Common myeloid progenitor, CD34-positive (primary cell): ENCODE measurements around the gene ATE1.

Experiments used
- CTCF ChIA-PET: fragments of 350-600 bp; sonication (Branson Sonifier 250); formaldehyde crosslinking; loops from one replicate; lab custom pipeline; 2021; ENCODE audit warnings: antibody characterized with exemption; lab: Charles Lee
- POLR2A ChIA-PET: fragments of 350-600 bp; sonication (Branson Sonifier 250); formaldehyde crosslinking; loops from one replicate; lab custom pipeline; 2021; ENCODE audit warnings: antibody characterized with exemption; lab: Charles Lee
- DNase-seq, 3 donors: peaks; one replicate each; pipeline versions ENCODE4 v3.0.0 to v3.0.0-alpha.2; 2013
- H3K27ac ChIP-seq, 2 experiments: 1 replicate in 1 of 2; 2 replicates in 1 of 2; pipeline ENCODE4 v1.7.0; 2013; ENCODE audit warnings: inconsistent platforms in 2 of 2, low read length in 2 of 2, mild to moderate bottlenecking in 2 of 2, low read depth in 1 of 2, moderate library complexity in 1 of 2; ENCODE audit not compliant: severe bottlenecking in 2 of 2, insufficient read depth in 1 of 2, poor library complexity in 1 of 2
- H3K27me3 ChIP-seq, 5 experiments: replicated peaks in 2 of 5; 1 replicate in 3 of 5; 2 replicates in 2 of 5; pipeline versions ENCODE4 v1.6.1 to v1.7.0; 2013; ENCODE audit warnings: low read length in 4 of 5, mild to moderate bottlenecking in 2 of 5, moderate library complexity in 2 of 5, inconsistent platforms in 1 of 5; ENCODE audit not compliant: insufficient read depth in 5 of 5, control insufficient read depth in 4 of 5
- H3K36me3 ChIP-seq, 4 experiments: 1 replicate in 2 of 4; 2 replicates in 2 of 4; pipeline versions ENCODE4 v1.6.1 to v1.7.0; 2013; ENCODE audit warnings: low read length in 3 of 4, control low read depth in 1 of 4, mild to moderate bottlenecking in 1 of 4; ENCODE audit not compliant: control insufficient read depth in 4 of 4, insufficient read depth in 4 of 4
- H3K4me1 ChIP-seq, 4 experiments: 1 replicate in 3 of 4; 2 replicates in 1 of 4; pipeline versions ENCODE4 v1.6.1 to v1.7.1; 2013; ENCODE audit warnings: low read length in 3 of 4, mild to moderate bottlenecking in 3 of 4, control low read depth in 1 of 4, inconsistent platforms in 1 of 4, moderate library complexity in 1 of 4; ENCODE audit not compliant: control insufficient read depth in 4 of 4, insufficient read depth in 4 of 4; ENCODE audit errors: control extremely low read depth in 1 of 4
- H3K4me3 ChIP-seq, 7 experiments: 1 replicate in 4 of 7; 2 replicates in 3 of 7; pipeline versions ENCODE4 v1.5.1 to v1.7.0; 2013; ENCODE audit warnings: mild to moderate bottlenecking in 7 of 7, low read length in 6 of 7, moderate library complexity in 6 of 7, inconsistent platforms in 2 of 7, low read depth in 2 of 7, control low read depth in 1 of 7; ENCODE audit not compliant: insufficient read depth in 4 of 7, control insufficient read depth in 1 of 7; ENCODE audit errors: extremely low read depth in 1 of 7
- H3K9me3 ChIP-seq, 5 experiments: 1 replicate in 4 of 5; 2 replicates in 1 of 5; pipeline versions ENCODE4 v1.6.1 to v1.7.1; 2013; ENCODE audit warnings: low read length in 4 of 5, mild to moderate bottlenecking in 2 of 5, inconsistent platforms in 1 of 5, low read depth in 1 of 5, moderate library complexity in 1 of 5; ENCODE audit not compliant: control insufficient read depth in 4 of 5, insufficient read depth in 2 of 5; ENCODE audit errors: control extremely low read depth in 1 of 5
- WGBS: methylation state at CpG from one replicate; pipeline ENCODE4 v1.1.5; 2013; ENCODE audit not compliant: insufficient coverage; 5-methylcytosine and 5-hydroxymethylcytosine counted together

The ATE1 gene

GRCh38 chr10:121816197-121816596 is 111.6 kb downstream of the ATE1 start:
- Histone ChIP-seq H3K9me3 (no peaks in the 10 kb centered on the region), H3K27me3 (no peaks in the 10 kb centered on the region), H3K4me3 (no peak overlapping the region), H3K4me1 (no peaks in the 10 kb centered on the region), H3K27ac (no peak overlapping the region), H3K36me3 (peaks cover 0 to 3% (median 1%) of the 10 kb centered on the region in 4 experiments)
- ChIA-PET CTCF (interaction anchor here (0.9 kb wide), 1 partner anchor 17 kb away, joined by 3 read pairs; no protein-coding TSS in a partner anchor), POLR2A (no interaction called here)
- DNase-seq = no peak
- WGBS = no CpG with 5 or more reads among the region's 1 CpG

DNA sequence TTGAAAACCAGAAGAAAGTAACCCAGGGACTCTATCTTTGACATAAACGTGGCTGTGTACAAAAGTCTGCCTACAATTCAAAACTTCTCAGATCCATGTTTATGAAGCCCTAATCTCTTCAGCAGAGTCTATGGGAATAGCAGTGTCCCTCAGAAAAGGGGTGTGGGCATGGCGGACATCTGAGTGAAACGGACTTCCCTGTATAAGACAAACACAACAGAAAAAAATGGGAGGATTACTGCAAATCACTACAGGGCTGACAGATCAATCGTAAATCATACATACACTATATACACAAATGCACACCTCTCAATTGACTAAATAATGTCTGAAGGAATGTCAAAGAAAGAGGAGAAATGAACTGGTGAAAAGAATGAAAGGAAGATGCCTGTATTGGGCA is 114.0 kb downstream of the ATE1 start:
- H3K4me1 ChIP-seq = no peaks in the 10 kb centered on the region
- no peaks in the 10 kb centered on the region for H3K27me3 ChIP-seq
- ChIA-PET POLR2A (no interaction called here), CTCF (interaction anchor here (0.7 to 1.4 kb wide), 3 partner anchors 9 to 74 kb away, joined by 3 to 4 read pairs (median 3); no protein-coding TSS in a partner anchor)
- H3K27ac ChIP-seq = no peak overlapping the region
- H3K9me3 ChIP-seq = no peaks in the 10 kb centered on the region
- peaks cover 0 to 3% (median 1%) of the 10 kb centered on the region in 4 experiments for H3K36me3 ChIP-seq
- H3K4me3 ChIP-seq = no peak overlapping the region
- no CpG with 5 or more reads among the region's 4 CpGs for WGBS
- DNase-seq = no peak

GRCh38 chr10:121813211-121813815 is 114.5 kb downstream of the ATE1 start:
- DNase-seq = no peak
- CTCF ChIA-PET = interaction anchor here (1.1 to 1.4 kb wide), 2 partner anchors 9 to 11 kb away, joined by 3 to 4 read pairs; no protein-coding TSS in a partner anchor
- Histone ChIP-seq H3K9me3 (no peaks in the 10 kb centered on the region), H3K27ac (no peak overlapping the region), H3K4me3 (no peak overlapping the region), H3K27me3 (no peaks in the 10 kb centered on the region), H3K36me3 (peaks cover 0 to 3% (median 1%) of the 10 kb centered on the region in 4 experiments), H3K4me1 (no peaks in the 10 kb centered on the region)
- POLR2A ChIA-PET = no interaction called here
- WGBS = 100% methylated on average over 1 of the region's 1 CpG

GRCh38 chr10:121812031-121812430 is 115.8 kb downstream of the ATE1 start:
- H3K27ac ChIP-seq = no peak overlapping the region
- H3K27me3 ChIP-seq = no peaks in the 10 kb centered on the region
- no peaks in the 10 kb centered on the region for H3K4me1 ChIP-seq
- ChIA-PET CTCF (interaction anchor here (0.6 kb wide), 1 partner anchor 22 kb away, joined by 3 read pairs; no protein-coding TSS in a partner anchor), POLR2A (no interaction called here)
- H3K9me3 ChIP-seq = no peaks in the 10 kb centered on the region
- peaks cover 0 to 3% (median 1%) of the 10 kb centered on the region in 4 experiments for H3K36me3 ChIP-seq
- no peak overlapping the region for H3K4me3 ChIP-seq
- no peak for DNase-seq
- 100% methylated on average over 2 of the region's 4 CpGs for WGBS

GRCh38 chr10:121811386-121811785 is 116.4 kb downstream of the ATE1 start:
- ChIA-PET POLR2A (no interaction called here), CTCF (no interaction called here)
- H3K4me3 ChIP-seq = no peak overlapping the region
- no peaks in the 10 kb centered on the region for H3K9me3 ChIP-seq
- whole genome bisulfite sequencing = no CpG with 5 or more reads among the region's 2 CpGs
- H3K36me3 ChIP-seq = peaks cover 0 to 2% (median 1%) of the 10 kb centered on the region in 4 experiments
- H3K27ac ChIP-seq = no peak overlapping the region
- no peaks in the 10 kb centered on the region for H3K4me1 ChIP-seq
- H3K27me3 ChIP-seq = no peaks in the 10 kb centered on the region
- no peak for DNase-seq

DNA sequence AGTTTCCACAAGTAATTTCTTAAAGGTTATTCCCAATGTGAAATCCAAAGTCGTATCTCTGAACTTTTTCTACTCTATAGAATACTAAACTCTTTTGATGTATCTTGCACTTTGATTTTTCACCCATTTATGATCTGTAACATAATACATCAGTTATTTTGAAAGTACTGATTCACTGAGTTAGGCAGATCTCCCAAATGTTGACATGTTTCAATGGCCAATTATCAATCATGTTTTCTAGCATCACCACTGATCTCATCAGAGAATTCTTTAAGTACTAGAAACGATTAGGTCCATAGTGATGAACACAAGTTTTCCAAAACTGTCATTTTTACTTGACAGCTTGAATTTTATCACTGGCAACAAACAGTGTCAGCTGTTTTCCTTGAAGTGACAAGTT is 119.0 kb downstream of the ATE1 start:
- peaks cover 0 to 2% (median 0%) of the 10 kb centered on the region in 4 experiments for H3K36me3 ChIP-seq
- CTCF ChIA-PET = interaction anchor here (1.2 kb wide), 1 partner anchor 15 kb away, joined by 3 read pairs; no protein-coding TSS in a partner anchor
- no peaks in the 10 kb centered on the region for H3K9me3 ChIP-seq
- H3K27me3 ChIP-seq = no peaks in the 10 kb centered on the region
- DNase-seq = no peak
- WGBS = 100% methylated on average over 1 of the region's 2 CpGs
- H3K4me3 ChIP-seq = no peak overlapping the region
- H3K4me1 ChIP-seq = no peaks in the 10 kb centered on the region
- POLR2A ChIA-PET = no interaction called here
- H3K27ac ChIP-seq = no peak overlapping the region

DNA sequence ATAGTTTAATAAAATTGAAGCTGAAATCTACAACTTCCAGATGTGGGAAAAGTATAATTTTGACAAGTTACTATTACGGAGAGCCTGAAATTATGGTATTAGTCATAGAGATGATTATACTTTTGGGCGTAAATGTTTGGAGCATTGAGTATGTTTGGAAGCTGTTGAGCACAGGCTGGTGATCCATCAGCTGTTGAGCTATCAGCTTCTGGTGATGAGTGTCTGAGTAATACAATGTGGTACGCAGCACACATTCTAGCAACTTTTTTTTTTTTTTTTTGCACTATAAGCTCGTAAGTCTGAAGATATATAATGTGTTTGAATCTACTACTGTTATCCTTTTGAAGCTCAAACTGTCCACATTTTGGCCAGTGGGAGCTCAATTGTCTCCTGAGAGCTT is 123.4 kb downstream of the ATE1 start:
- Histone ChIP-seq H3K27ac (no peak overlapping the region), H3K27me3 (no peaks in the 10 kb centered on the region), H3K4me3 (no peak overlapping the region), H3K9me3 (no peaks in the 10 kb centered on the region), H3K4me1 (no peaks in the 10 kb centered on the region), H3K36me3 (no peaks in the 10 kb centered on the region)
- POLR2A ChIA-PET = interaction anchor here (1.1 kb wide), 1 partner anchor 19 kb away, joined by 3 read pairs; no protein-coding TSS in a partner anchor
- WGBS = 100% methylated on average over 2 of the region's 4 CpGs
- CTCF ChIA-PET = interaction anchor here (0.7 to 0.8 kb wide), 2 partner anchors 10 to 19 kb away, joined by 3 to 5 read pairs; no protein-coding TSS in a partner anchor
- no peak for DNase-seq
